PFSK-1 (cell line): ENCODE measurements around the gene CDC42.

Source experiments
- FOXP2 ChIP-seq: optimal IDR thresholded peaks from 2 replicates; pipeline ENCODE3; 2011; ENCODE audit warnings: borderline replicate concordance, control low read depth, inconsistent platforms; ENCODE audit not compliant: insufficient read depth; ENCODE audit errors: extremely low read length, extremely low read depth
- POLR2AphosphoS5 ChIP-seq: IDR thresholded peaks from 2 replicates; pipeline ENCODE4 v1.6.1; 2012; ENCODE audit warnings: low read depth, mild to moderate bottlenecking, control low read depth, low read length, moderate library complexity
- REST ChIP-seq, 2 experiments: IDR thresholded peaks; 2 replicates each; pipeline versions ENCODE4 v1.6.1 to v1.8.0; 2011 to 2012; ENCODE audit warnings: low read depth in 2 of 2, low read length in 2 of 2, control low read depth in 1 of 2, inconsistent platforms in 1 of 2, mild to moderate bottlenecking in 1 of 2, moderate library complexity in 1 of 2; ENCODE audit not compliant: insufficient read depth in 1 of 2
- SIN3A ChIP-seq: IDR thresholded peaks from 2 replicates; pipeline ENCODE4 v1.6.1; 2012; ENCODE audit warnings: mild to moderate bottlenecking, low read length, moderate library complexity, borderline replicate concordance; ENCODE audit not compliant: insufficient read depth
- TAF1 ChIP-seq: IDR thresholded peaks from 2 replicates; pipeline ENCODE4 v1.6.1; 2012; ENCODE audit warnings: low read length, control low read depth, borderline replicate concordance; ENCODE audit not compliant: insufficient read depth

The CDC42 gene

GRCh38 chr1:22050330-22050729 lies 2.2 kb upstream of the CDC42 start:
- TF ChIP-seq REST (IDR thresholded peaks at IDR 0.05; ENCODE audit: insufficient read depth in 1 of 2, low read depth in 2 of 2, low read length in 2 of 2) (no peak), TAF1 (no peak), POLR2AphosphoS5 (no peak), FOXP2 (no peak), SIN3A (no peak)

GRCh38 chr1:22051607-22052114 lies 848 bp upstream of the CDC42 start:
- TF ChIP-seq FOXP2, result no peak

GRCh38 chr1:22053017-22053860 lies 730 bp downstream of the CDC42 start:
- TF ChIP-seq SIN3A (0 out of 2 replicates have a peak, but pooled peaks have one; percentile 11), TAF1 (no peak), POLR2AphosphoS5 (no peak)

- TF ChIP-seq POLR2AphosphoS5 (no peak), REST (IDR thresholded peaks at IDR 0.05; ENCODE audit: insufficient read depth in 1 of 2, low read depth in 2 of 2, low read length in 2 of 2) (no peak), FOXP2 (no peak), TAF1 (no peak), SIN3A (no peak)
These were observed 1.6 kb downstream of the CDC42 start for GRCh38 chr1:22053861-22054770.

GRCh38 chr1:22055463-22055862 lies 3.0 kb downstream of the CDC42 start:
- TF ChIP-seq SIN3A, result no peak
- no peak for TF ChIP-seq REST (IDR thresholded peaks at IDR 0.05; ENCODE audit: insufficient read depth in 1 of 2, low read depth in 2 of 2, low read length in 2 of 2)
- TF ChIP-seq POLR2AphosphoS5, result no peak

- TF ChIP-seq POLR2AphosphoS5 (no peak), SIN3A (no peak), REST (IDR thresholded peaks at IDR 0.05; ENCODE audit: insufficient read depth in 1 of 2, low read depth in 2 of 2, low read length in 2 of 2) (no peak), TAF1 (no peak), FOXP2 (no peak)
These were observed 3.5 kb downstream of the CDC42 start for GRCh38 chr1:22056043-22056442.
